BE2C (cell line): ENCODE data around the gene RNF25.

ENCODE experiments used
- DNase-seq: peaks from one replicate; pipeline ENCODE4 v3.0.0-alpha.2; 2020
- H3K27me3 ChIP-seq: fragments of 250-450 bp; sonication (Bioruptor Pico); 2 replicates; pipeline ENCODE4 v1.5.1; 2020; ENCODE audit warnings: mild to moderate bottlenecking
- H3K36me3 ChIP-seq: fragments of 250-450 bp; sonication (Bioruptor Pico); 2 replicates; pipeline ENCODE4 v1.5.1; 2020; ENCODE audit warnings: mild to moderate bottlenecking
- H3K4me1 ChIP-seq: fragments of 250-450 bp; sonication (Bioruptor Pico); 2 replicates; pipeline ENCODE4 v1.5.1; 2020
- H3K4me3 ChIP-seq: 2 replicates; pipeline ENCODE4 v1.5.1; 2011; ENCODE audit warnings: low read depth, low read length
- H3K9me3 ChIP-seq: fragments of 250-450 bp; sonication (Bioruptor Pico); 2 replicates; pipeline ENCODE4 v1.5.1; 2020
- TF ChIP-seq, protein P1 (sequence below): IDR thresholded peaks from 2 replicates; pipeline ENCODE4 v1.5.1; 2012; ENCODE audit warnings: mild to moderate bottlenecking, low read depth, low read length

The RNF25 gene

DNA sequence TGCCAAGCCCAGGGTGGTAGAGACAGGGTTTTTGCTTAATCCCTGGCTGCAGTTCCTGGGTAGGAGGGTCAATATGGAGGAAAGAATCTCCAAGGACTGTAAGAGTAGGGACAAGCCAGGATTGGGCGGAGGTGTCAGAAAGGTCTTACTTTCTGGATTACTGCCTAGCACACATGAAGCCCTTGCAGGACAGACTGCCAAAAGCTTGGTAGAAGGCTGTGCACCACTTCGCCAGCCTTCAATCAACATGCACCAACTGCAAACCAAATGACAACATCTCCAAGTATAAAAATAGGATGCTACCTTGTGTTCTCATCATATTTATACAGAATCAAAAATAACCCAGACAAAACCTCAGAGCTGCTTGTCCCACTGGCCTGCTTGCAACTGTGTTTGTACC lies 16.1 kb downstream of the RNF25 start:
- TF ChIP-seq, protein P1, sequence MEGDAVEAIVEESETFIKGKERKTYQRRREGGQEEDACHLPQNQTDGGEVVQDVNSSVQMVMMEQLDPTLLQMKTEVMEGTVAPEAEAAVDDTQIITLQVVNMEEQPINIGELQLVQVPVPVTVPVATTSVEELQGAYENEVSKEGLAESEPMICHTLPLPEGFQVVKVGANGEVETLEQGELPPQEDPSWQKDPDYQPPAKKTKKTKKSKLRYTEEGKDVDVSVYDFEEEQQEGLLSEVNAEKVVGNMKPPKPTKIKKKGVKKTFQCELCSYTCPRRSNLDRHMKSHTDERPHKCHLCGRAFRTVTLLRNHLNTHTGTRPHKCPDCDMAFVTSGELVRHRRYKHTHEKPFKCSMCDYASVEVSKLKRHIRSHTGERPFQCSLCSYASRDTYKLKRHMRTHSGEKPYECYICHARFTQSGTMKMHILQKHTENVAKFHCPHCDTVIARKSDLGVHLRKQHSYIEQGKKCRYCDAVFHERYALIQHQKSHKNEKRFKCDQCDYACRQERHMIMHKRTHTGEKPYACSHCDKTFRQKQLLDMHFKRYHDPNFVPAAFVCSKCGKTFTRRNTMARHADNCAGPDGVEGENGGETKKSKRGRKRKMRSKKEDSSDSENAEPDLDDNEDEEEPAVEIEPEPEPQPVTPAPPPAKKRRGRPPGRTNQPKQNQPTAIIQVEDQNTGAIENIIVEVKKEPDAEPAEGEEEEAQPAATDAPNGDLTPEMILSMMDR = no peak
- DNase-seq = no peak
- peaks cover 64% of the 10 kb centered on the region for H3K36me3 ChIP-seq

DNA sequence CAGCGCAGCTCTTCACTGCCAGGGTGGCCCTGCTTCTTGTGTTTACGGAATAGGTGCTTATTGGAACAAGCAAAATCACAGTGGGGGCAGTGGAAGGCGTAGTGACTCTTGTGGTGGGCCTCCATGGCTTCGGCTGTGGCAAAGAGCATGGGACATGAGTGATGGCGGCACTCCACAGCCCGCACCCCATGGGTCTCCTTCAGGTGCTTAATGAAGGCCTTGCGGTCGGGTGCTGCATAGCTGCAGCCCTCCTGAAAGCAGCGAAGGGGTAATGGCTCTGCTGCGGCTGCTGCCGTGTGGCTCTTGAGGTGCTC lies 23.1 kb downstream of the RNF25 start:
- no peaks in the 10 kb centered on the region for H3K9me3 ChIP-seq
- TF ChIP-seq, protein P1 = no peak
- DNase-seq = no peak
- no peaks in the 10 kb centered on the region for H3K27me3 ChIP-seq
- peaks cover 87% of the 10 kb centered on the region for H3K36me3 ChIP-seq
- no peaks in the 10 kb centered on the region for H3K4me1 ChIP-seq
- no peak overlapping the region for H3K4me3 ChIP-seq

More for the DNA sequence above, 16.1 kb downstream of the RNF25 start:
- Histone ChIP-seq H3K4me1 (no peaks in the 10 kb centered on the region), H3K27me3 (no peaks in the 10 kb centered on the region), H3K4me3 (no peak overlapping the region), H3K9me3 (no peaks in the 10 kb centered on the region)

DNA sequence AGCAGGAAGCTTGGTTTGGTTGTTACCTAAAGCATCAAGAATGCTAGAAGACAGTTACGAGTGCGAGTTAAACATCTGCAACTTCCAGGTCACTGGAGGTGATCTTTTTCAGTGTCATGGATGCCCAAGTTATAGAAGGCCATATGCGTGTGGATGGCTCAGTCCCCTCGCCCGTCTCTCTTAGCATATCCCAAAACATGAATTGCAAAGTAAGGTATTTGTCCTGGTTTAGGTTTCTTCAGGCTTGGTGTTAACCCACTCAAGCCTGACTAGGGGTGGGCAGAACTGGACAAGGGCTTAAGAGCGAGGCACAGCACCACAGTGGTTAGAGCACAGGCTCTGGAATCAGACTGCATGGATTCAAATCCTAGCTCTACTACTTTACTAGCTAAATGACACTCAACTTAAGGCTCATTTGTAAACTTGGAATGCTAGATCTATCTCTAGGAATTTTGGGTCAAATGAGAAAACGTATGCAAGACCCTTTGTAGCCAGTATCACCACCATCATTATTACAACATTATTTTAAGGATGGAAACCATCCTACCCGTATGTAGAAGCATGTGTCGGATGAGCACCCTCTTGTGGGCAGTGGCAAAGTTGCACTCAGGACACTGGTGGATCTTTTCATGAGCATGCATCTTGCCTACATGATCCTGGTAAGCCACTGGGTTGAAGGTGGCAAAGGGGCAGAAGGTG lies 23.6 kb downstream of the RNF25 start:
- Histone ChIP-seq H3K4me1 (no peaks in the 10 kb centered on the region), H3K36me3 (peaks cover 82% of the 10 kb centered on the region), H3K4me3 (no peak overlapping the region), H3K9me3 (no peaks in the 10 kb centered on the region), H3K27me3 (no peaks in the 10 kb centered on the region)
- TF ChIP-seq, protein P1 = peak; percentile 97
- peak; percentile 68 for DNase-seq

DNA sequence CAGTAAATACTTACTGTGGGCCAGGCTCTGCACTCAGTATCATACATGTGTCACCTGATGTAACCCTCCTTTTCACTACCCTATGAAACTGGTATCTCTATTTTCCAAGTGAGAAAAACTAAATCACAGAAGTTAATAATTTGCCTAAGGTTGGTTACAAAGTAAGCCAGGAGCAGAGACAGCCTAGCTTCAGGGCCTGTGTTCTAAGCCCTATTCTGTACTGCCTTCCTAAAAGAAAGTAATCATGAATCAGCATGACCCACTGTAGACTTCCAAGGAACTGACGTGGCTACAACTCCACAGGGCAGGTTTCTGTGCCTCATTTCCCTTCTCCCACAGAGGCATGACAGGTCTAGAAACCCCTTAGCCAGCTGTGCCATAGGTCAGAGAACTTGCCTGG lies 26.7 kb downstream of the RNF25 start:
- Histone ChIP-seq H3K4me1 (no peaks in the 10 kb centered on the region), H3K27me3 (no peaks in the 10 kb centered on the region), H3K36me3 (peaks cover 77% of the 10 kb centered on the region), H3K4me3 (no peak overlapping the region), H3K9me3 (no peaks in the 10 kb centered on the region)
- TF ChIP-seq, protein P1 = no peak
- no peak for DNase-seq

DNA sequence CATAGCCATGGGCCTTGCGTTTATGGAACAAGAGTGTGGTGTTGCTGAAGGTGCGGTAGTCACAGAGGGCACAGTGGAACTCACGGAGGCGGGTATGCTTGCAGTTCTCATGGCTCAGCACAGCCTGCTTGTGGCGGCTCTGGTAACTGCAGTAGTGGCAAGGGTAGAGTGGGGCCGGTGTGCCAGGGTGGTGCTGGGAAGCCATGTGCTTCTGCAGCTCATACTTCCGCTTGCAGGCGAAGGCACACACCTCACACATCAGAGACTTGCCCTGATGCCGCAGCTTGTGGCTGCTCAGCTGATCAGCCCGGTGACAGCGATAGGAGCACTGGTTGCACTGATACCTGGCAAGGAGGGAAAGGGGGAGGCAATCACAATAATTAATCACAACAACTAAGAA lies 27.1 kb downstream of the RNF25 start:
- DNase-seq = no peak
- Histone ChIP-seq H3K36me3 (peaks cover 75% of the 10 kb centered on the region), H3K4me1 (no peaks in the 10 kb centered on the region), H3K27me3 (no peaks in the 10 kb centered on the region), H3K9me3 (no peaks in the 10 kb centered on the region), H3K4me3 (no peak overlapping the region)
- TF ChIP-seq, protein P1 = no peak

DNA sequence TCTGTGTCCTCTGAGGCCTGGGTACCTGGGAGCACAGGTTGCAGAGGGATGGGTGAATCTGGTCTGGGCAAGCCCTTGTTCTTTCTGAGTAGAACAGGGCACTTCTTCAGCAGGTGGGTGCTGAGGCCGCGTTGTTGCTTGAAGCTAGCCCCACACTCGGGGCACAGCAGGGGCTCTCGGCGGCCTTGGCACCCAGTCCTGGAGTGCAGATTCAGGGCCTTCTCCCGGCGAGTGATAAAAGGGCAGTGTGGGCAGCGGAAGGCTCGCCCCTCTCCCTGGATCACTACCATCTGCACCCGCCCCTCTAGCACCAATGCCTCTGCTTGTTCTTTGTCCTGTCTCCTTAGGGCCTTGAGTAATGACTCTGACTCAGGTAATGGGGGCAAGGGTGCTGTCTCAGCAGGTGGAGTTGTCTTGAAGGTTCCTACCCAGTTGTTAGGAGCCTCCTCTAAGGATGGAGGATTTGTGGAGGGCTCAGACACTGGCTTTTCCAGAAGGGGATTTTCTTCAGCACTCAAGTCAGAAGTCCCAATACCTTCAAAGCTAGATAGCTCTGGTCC lies 28.0 kb downstream of the RNF25 start:
- TF ChIP-seq, protein P1 = no peak
- Histone ChIP-seq H3K4me1 (no peaks in the 10 kb centered on the region), H3K36me3 (peaks cover 74% of the 10 kb centered on the region), H3K4me3 (no peak overlapping the region), H3K9me3 (no peaks in the 10 kb centered on the region), H3K27me3 (no peaks in the 10 kb centered on the region)
- no peak for DNase-seq
